H1 (cell line): ENCODE results near the gene PDIA5. TPM values are rescaled to one million over a fixed set of nuclear protein-coding genes. Genes with fewer than 3 reads are reported as not detected.

ENCODE experiments used
- HDAC6 ChIP-seq: IDR thresholded peaks from one replicate; pipeline ENCODE4 v1.7.1; 2012; ENCODE audit warnings: low read depth, mild to moderate bottlenecking, inconsistent platforms, low read length, moderate library complexity
- polyA plus RNA-seq, 7 experiments: library from polyadenylated mRNA; depleted of rRNA in 3 of 7; stranded (reverse) in 5 of 7; unstranded in 2 of 7; fragments of >200 nt in 5 of 7; fragments of 200-250 nt in 2 of 7; gene quantifications; 1 replicate in 5 of 7; 2 replicates in 1 of 7; 4 replicates in 1 of 7; pipeline versions ENCODE4 v1.2.1 to v1.2.3, GENCODE V29; 2011 to 2013; ENCODE audit warnings: missing spikeins in 2 of 7, mixed read lengths in 2 of 7
- total RNA-seq: library from RNA; stranded (reverse); fragmentation: NEBNext Ultra II Directional; extraction: Animal tissue kit (Norgen Biotek cat#: 25700); gene quantifications from 2 replicates; pipeline ENCODE4 v1.2.1, GENCODE V29; 2021

PDIA5 gene
- total and polyA plus RNA-seq, 2 of the 8 experiments (the other 6 are each of a cell fraction or from before 2014, with no cell fraction given), result 18.2 to 32.8 TPM

GRCh38 chr3:123060054-123060453 lies 6.8 kb upstream of the PDIA5 start (continued):
- TF ChIP-seq HDAC6, result no peak
